RWPE1 (cell line): ENCODE measurements around the gene FRG1.
A peak's percentile ranks its signal among the peaks of the same experiment; 100 is the strongest.
"Not testable (repeated sequence)": the region's sequence is repeated elsewhere in the genome, so short reads cannot be mapped to it uniquely, and the experiment has no call there.

Experiments
- CTCF ChIA-PET: fragments of 350-600 bp; sonication (Branson Sonifier 250); formaldehyde crosslinking; extraction: SDS; loops from one replicate; lab custom pipeline; 2021; lab: Yijun Ruan, JAX
- POLR2A ChIA-PET: fragments of 400-600 bp; formaldehyde crosslinking; extraction: SDS; loops from one replicate; lab custom pipeline; 2020; ENCODE audit warnings: antibody characterized with exemption; ENCODE audit not compliant: low non-redundant PET; lab: Yijun Ruan, JAX
- DNase-seq: peaks from one replicate; pipeline ENCODE4 v3.0.0; 2012; ENCODE audit warnings: low spot score
- H3K27ac ChIP-seq: fragments of 450-650 bp; 2 replicates; pipeline ENCODE4 v1.5.1; 2017
- TF ChIP-seq, protein P1 (sequence below): fragments of 450-650 bp; conservative IDR thresholded peaks from 2 replicates; pipeline ENCODE4 v1.5.1; 2017; ENCODE audit warnings: low read depth, mild to moderate bottlenecking

Gene FRG1

DNA sequence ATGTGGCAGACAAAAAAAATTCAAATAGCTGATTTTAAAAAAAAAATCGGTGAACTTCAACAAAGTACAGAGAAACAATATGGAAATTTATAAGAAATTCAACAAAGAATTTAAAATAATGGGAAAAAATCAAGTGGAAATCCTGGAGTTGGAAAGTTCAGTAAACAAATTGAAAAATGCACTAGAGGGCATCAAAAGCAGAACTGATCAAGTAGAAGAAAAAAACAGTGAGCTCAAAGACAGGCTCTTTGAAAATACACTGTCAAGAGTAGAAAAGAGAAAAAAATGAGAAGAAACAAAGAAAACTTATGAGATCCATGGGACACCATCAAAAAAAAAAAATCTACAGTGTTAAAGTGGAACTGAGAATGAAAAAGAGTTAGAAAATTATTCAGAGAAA, 19.6 kb upstream of the FRG1 start:
- TF ChIP-seq, protein P1, sequence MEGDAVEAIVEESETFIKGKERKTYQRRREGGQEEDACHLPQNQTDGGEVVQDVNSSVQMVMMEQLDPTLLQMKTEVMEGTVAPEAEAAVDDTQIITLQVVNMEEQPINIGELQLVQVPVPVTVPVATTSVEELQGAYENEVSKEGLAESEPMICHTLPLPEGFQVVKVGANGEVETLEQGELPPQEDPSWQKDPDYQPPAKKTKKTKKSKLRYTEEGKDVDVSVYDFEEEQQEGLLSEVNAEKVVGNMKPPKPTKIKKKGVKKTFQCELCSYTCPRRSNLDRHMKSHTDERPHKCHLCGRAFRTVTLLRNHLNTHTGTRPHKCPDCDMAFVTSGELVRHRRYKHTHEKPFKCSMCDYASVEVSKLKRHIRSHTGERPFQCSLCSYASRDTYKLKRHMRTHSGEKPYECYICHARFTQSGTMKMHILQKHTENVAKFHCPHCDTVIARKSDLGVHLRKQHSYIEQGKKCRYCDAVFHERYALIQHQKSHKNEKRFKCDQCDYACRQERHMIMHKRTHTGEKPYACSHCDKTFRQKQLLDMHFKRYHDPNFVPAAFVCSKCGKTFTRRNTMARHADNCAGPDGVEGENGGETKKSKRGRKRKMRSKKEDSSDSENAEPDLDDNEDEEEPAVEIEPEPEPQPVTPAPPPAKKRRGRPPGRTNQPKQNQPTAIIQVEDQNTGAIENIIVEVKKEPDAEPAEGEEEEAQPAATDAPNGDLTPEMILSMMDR, result no peak
- H3K27ac ChIP-seq, result no peak overlapping the region
- ChIA-PET POLR2A (no interaction called here), CTCF (no interaction called here)
- DNase-seq, result no peak

DNA sequence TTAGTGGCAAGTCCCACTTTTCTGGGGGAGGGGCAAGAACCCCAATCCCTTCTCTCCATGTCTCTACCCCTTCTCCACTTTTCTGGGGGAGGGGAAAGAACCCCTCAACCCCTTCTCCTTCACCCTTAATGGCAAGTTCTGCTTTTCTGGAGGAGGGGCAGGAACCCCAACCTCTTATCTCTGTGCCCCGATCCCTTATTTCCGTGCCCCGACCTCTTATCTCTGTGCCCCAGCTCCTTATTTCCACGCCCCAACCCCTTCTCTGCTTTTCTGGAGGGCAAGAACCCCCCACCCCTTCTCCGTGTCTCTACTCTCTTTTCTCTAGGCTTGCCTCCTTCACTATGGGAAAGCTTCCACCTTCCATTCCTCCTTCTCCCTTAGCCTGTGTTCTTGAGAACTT, 13.9 kb upstream of the FRG1 start:
- CTCF ChIA-PET, POLR2A ChIA-PET, H3K27ac ChIP-seq, DNase-seq: not testable (repeated sequence)

DNA sequence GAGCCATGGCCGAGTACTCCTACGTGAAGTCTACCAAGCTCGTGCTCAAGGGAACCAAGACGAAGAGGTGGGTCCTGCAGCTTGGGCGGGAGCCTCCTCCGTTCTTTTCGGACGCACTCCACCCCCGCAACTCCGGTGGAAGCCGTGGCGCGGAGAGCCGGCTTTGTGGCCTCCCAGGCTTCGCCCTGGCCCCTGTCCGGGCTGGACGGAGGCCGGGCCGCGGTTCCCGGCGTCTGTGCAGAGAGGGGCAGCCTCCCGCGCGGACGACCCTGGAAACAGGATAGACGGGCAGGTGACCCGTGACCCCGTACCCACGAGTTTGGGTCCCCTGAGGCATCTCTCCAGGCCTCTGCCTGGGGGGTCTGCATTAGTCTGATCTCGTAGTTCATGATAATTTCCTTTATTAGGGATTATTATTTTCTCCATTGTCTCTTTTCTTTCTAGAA, 356 bp downstream of the FRG1 start:
- TF ChIP-seq, protein P1, result no peak
- no peak for DNase-seq
- ChIA-PET POLR2A (no interaction called here), CTCF (interaction anchor here (0.6 to 0.7 kb wide), 3 partner anchors 131 to 1388 kb away, joined by 3 to 6 read pairs (median 3); no protein-coding TSS in a partner anchor)
- H3K27ac ChIP-seq, result peak overlapping the region; percentile 90

DNA sequence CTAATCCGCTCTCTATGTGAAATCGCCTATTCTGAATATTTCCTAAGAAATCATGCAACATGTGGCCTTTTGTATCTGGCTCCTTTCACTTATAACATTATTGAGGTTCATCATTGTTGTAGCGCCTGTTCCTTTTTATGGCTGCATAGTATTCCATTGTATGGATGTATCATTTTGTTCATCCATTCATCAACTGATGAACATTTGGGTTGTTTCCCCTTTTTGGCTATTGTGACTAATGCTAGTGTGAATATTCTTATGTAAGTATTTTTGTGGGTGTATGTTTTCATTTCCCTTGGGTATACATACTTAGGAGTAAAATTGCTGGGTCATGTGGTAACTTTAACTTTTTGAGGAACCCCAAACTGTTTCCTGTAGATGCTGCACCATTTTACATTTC, 1.7 kb downstream of the FRG1 start:
- POLR2A ChIA-PET, DNase-seq, CTCF ChIA-PET, H3K27ac ChIP-seq: not testable (repeated sequence)

DNA sequence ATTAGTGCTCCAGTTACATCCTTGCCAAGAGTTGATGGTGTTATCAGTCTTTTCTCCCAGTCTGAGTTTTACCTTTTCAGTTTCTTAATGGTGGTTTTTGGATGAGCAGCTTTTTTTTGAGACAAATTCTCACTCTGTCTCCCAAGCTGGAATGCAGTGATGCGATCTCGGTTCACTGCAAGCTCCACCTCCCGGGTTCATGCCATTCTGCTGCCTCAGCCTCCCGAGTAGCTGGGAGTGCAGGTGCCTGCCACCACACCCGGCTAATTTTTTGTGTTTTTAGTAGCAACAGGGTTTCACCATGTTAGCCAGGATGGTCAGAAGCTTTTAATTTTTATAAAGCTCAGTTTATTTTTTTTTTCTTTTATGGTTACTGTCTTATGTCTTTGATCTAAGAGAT, 3.4 kb downstream of the FRG1 start:
- DNase-seq, H3K27ac ChIP-seq, CTCF ChIA-PET, POLR2A ChIA-PET: not testable (repeated sequence)

DNA sequence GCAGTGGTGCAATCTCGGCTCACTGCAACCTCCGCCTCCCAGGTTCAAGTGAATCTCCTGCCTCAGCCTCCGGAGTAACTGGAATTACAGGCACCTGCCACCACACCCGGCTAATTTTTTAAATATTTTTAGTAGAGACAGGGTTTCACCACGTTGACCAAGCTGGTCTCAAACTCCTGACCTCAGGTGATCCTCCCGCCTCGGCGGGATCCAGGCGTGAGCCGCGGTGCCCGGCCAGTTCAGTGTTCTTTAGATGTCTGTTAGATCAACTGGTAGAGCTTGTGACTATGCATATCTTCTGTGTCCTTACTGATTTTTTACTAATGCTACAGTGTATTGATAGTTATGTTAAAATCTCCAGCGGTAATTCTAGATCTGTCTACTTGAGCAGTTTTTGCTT, 6.2 kb downstream of the FRG1 start:
- H3K27ac ChIP-seq, DNase-seq, POLR2A ChIA-PET, CTCF ChIA-PET: not testable (repeated sequence)

DNA sequence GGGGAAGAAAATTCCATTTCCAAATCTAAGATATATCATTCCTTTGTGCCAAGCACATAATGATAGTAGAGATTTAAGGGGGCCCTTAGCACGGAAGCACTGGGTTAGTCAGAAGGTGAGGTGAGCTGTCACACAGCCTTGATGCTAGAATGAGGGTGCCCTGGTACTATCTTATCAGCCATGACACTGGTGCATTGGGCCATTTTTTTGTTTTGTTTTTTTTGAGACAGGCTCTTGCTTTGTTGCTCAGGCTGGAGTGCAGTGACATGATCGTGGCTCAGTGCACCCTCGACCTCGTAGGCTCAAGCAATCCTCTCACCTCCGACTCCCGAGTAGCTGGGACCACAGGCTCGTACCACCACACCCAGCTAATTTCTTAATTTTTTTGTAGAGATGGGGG, 7.8 kb downstream of the FRG1 start:
- H3K27ac ChIP-seq, DNase-seq, POLR2A ChIA-PET, CTCF ChIA-PET: not testable (repeated sequence)

DNA sequence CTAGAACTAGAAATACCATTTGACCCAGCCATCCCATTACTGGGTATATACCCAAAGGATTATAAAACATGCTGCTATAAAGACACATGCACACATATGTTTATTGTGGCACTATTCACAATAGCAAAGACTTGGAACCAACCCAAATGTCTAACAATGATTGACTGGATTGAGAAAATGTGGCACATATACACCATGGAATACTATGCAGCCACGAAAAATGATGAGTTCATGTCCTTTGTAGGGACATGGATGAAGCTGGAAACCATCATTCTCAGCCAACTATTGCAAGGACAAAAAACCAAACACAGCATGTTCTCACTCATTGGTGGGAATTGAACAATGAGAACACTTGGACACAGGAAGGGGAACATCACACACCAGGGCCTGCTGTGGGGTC, 28.6 kb downstream of the FRG1 start:
- CTCF ChIA-PET, result not testable (repeated sequence)

DNA sequence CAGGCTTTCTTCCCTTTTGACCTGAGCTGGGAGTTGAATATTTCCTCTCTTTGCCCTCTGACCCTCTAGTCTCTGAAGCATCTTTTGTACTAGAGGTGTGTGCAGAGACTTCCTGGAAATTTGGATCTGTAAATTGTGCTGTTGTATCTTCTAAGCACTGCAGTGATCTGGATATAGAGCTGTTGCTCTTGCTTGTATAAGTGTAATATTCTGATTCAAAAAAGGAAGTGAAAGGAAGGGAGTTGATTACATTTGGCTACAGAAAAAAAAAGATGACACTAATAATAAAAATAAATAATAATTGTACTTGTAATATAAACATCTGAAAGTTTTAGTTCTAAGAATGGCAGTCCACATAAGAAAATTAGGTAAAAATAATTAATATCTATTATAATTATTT, 33.0 kb downstream of the FRG1 start:
- ChIA-PET POLR2A (interaction anchor here (0.5 kb wide), 1 partner anchor 33 kb away, joined by 3 read pairs; no protein-coding TSS in a partner anchor), CTCF (interaction anchor here (0.6 to 1.0 kb wide), 2 partner anchors 14 to 105 kb away, joined by 3 to 4 read pairs; no protein-coding TSS in a partner anchor)
- no peak for DNase-seq
- TF ChIP-seq, protein P1, result no peak
- H3K27ac ChIP-seq, result no peak overlapping the region

More for the DNA sequence above, 28.6 kb downstream of the FRG1 start:
- H3K27ac ChIP-seq, POLR2A ChIA-PET, DNase-seq: not testable (repeated sequence)

DNA sequence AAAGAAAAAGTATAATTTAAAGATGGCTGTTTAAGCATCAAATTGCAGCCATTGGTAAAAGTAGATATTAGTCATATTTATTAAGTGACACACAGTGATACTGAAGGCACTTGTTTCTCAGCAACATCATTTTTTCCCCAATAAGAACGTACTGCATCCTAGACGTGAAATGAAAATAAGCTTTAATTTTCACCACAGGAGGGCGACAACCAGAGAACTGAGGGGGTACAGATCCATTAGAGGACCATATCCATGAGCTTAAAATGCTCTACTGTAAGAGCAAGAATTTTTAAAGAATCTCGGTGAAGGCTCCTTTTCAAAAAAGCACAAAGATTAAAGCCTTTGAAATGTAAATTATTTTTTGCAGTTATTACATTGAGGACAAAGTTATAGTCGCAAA, 33.4 kb downstream of the FRG1 start:
- peak; percentile 19 for DNase-seq
- TF ChIP-seq, protein P1, result peak; percentile 28
- POLR2A ChIA-PET, result no interaction called here
- CTCF ChIA-PET, result interaction anchor here (0.6 to 1.0 kb wide), 2 partner anchors 15 to 105 kb away, joined by 3 to 4 read pairs; no protein-coding TSS in a partner anchor
- no peak overlapping the region for H3K27ac ChIP-seq
